ENCODE measurements around the gene CCDC170. TPM values are rescaled to one million over a fixed set of nuclear protein-coding genes. Genes with fewer than 3 reads are reported as not detected.

CCDC170 gene
- total RNA-seq, 6 donors from 2014 or later, result 1.7 to 28.3 (median 5.2) TPM

- Histone ChIP-seq H3K27ac (peak overlapping the region in 2 of 4 donors; percentile 15 to 49), H3K36me3 (no peaks in the 10 kb centered on the region), H3K4me1 (peaks cover 13 to 21% (median 14%) of the 10 kb centered on the region in 4 donors), H3K9me3 (no peaks in the 10 kb centered on the region), H3K27me3 (peaks cover 0 to 7% (median 3%) of the 10 kb centered on the region in 4 donors), H3K4me3 (no peak overlapping the region)
- TF ChIP-seq POLR2AphosphoS5 (IDR thresholded peaks at IDR 0.05), result no peak
- no peak for TF ChIP-seq EP300 (IDR thresholded peaks at IDR 0.05)
- TF ChIP-seq, protein P1, sequence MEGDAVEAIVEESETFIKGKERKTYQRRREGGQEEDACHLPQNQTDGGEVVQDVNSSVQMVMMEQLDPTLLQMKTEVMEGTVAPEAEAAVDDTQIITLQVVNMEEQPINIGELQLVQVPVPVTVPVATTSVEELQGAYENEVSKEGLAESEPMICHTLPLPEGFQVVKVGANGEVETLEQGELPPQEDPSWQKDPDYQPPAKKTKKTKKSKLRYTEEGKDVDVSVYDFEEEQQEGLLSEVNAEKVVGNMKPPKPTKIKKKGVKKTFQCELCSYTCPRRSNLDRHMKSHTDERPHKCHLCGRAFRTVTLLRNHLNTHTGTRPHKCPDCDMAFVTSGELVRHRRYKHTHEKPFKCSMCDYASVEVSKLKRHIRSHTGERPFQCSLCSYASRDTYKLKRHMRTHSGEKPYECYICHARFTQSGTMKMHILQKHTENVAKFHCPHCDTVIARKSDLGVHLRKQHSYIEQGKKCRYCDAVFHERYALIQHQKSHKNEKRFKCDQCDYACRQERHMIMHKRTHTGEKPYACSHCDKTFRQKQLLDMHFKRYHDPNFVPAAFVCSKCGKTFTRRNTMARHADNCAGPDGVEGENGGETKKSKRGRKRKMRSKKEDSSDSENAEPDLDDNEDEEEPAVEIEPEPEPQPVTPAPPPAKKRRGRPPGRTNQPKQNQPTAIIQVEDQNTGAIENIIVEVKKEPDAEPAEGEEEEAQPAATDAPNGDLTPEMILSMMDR (IDR thresholded peaks at IDR 0.05), result no peak
- no peak for TF ChIP-seq POLR2A (IDR thresholded peaks at IDR 0.05)
- peak in 1 of 2 donors; percentile 2 for ATAC-seq (ENCODE audit: low FRiP score in 2 of 2)
- DNase-seq, result no peak
Measured at GRCh38 chr6:151497905-151498304, 4.1 kb downstream of the CCDC170 start.

- H3K4me1 ChIP-seq, result peaks cover 13 to 18% (median 14%) of the 10 kb centered on the region in 4 donors
- DNase-seq (no peak), ATAC-seq (ENCODE audit: low FRiP score in 2 of 2) (peak in 1 of 2 donors; percentile 35)
- WGBS, 2 donors, result 42 to 61% methylated on average over 1 of the region's 1 CpG
- no peak for TF ChIP-seq POLR2A (IDR thresholded peaks at IDR 0.05)
- TF ChIP-seq POLR2AphosphoS5 (IDR thresholded peaks at IDR 0.05), result peak in 1 of 2 donors; percentile 23
- H3K27ac ChIP-seq, result peak overlapping the region in 3 of 4 donors; percentile 15 to 31 (median 26)
- H3K27me3 ChIP-seq, result peaks cover 0 to 7% (median 3%) of the 10 kb centered on the region in 4 donors
- H3K9me3 ChIP-seq, result no peaks in the 10 kb centered on the region
- no peak overlapping the region for H3K4me3 ChIP-seq
- H3K36me3 ChIP-seq, result no peaks in the 10 kb centered on the region
Measured at GRCh38 chr6:151498327-151498726, 4.5 kb downstream of the CCDC170 start.

- WGBS, 2 donors, result 51 to 54% methylated on average over 5 of the region's 5 CpGs
- Histone ChIP-seq H3K4me3 (no peak overlapping the region), H3K36me3 (no peaks in the 10 kb centered on the region), H3K27me3 (no peaks in the 10 kb centered on the region), H3K4me1 (peaks cover 5 to 8% (median 6%) of the 10 kb centered on the region in 4 donors), H3K9me3 (no peaks in the 10 kb centered on the region), H3K27ac (no peak overlapping the region)
- ATAC-seq (ENCODE audit: low FRiP score in 2 of 2) (no peak), DNase-seq (no peak)
- TF ChIP-seq POLR2AphosphoS5 (IDR thresholded peaks at IDR 0.05), result no peak
Measured at GRCh38 chr6:151499551-151499950, 5.7 kb downstream of the CCDC170 start.

GRCh38 chr6:151501511-151502136, 7.8 kb downstream of the CCDC170 start:
- no peak for ATAC-seq (ENCODE audit: low FRiP score in 2 of 2)
- H3K27me3 ChIP-seq, result no peaks in the 10 kb centered on the region
- WGBS, 2 donors, result 78 to 82% methylated on average over 1 of the region's 1 CpG

GRCh38 chr6:151502499-151502898, 8.7 kb downstream of the CCDC170 start:
- H3K36me3 ChIP-seq, result no peaks in the 10 kb centered on the region
- H3K27ac ChIP-seq, result peak overlapping the region in 2 of 4 donors; percentile 21 to 28
- no peaks in the 10 kb centered on the region for H3K27me3 ChIP-seq
- peaks cover 0 to 8% (median 1%) of the 10 kb centered on the region in 4 donors for H3K4me1 ChIP-seq
- no peaks in the 10 kb centered on the region for H3K9me3 ChIP-seq
- H3K4me3 ChIP-seq, result no peak overlapping the region
- DNase-seq, result no peak
- ATAC-seq (ENCODE audit: low FRiP score in 2 of 2), result peak in 1 of 2 donors; percentile 69
- 89 to 94% methylated on average over 4 of the region's 4 CpGs for WGBS, 2 donors
- TF ChIP-seq, protein P1 (IDR thresholded peaks at IDR 0.05), result no peak
- TF ChIP-seq EP300 (IDR thresholded peaks at IDR 0.05) (no peak), POLR2A (IDR thresholded peaks at IDR 0.05) (no peak), POLR2AphosphoS5 (IDR thresholded peaks at IDR 0.05) (no peak)

More at GRCh38 chr6:151501511-151502136, 7.8 kb downstream of the CCDC170 start:
- peak overlapping the region in 2 of 4 donors; percentile 9 to 31 for H3K27ac ChIP-seq
- no peaks in the 10 kb centered on the region for H3K9me3 ChIP-seq
- peaks cover 0 to 8% (median 1%) of the 10 kb centered on the region in 4 donors for H3K4me1 ChIP-seq
- no peak for DNase-seq
- no peak for TF ChIP-seq POLR2AphosphoS5 (IDR thresholded peaks at IDR 0.05)
- TF ChIP-seq, protein P1 (IDR thresholded peaks at IDR 0.05), result no peak
- no peak overlapping the region for H3K4me3 ChIP-seq
- H3K36me3 ChIP-seq, result no peaks in the 10 kb centered on the region

DNA sequence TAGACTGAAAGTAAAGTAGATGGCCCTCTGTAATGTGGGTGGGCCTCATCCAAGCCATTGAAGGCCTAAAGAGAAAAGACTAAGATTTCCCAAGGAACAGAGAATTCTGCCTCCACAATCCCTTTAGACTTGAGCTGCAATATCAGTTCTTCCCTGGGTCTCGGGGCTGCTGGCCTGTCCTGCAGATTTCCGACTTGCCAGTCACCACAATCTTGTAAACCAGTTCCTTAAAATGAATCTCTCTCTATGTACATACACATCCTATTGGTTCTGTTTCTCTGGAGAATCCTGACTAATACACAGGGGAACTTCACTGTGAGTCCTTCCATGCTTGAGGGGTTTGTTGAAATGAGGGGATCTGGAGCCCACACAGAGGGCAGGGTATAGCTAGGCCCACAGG, 12.9 kb downstream of the CCDC170 start:
- DNase-seq (peak in 1 of 2 donors; percentile 31), ATAC-seq (ENCODE audit: low FRiP score in 2 of 2) (peak in 1 of 2 donors; percentile 42)
- no peak overlapping the region for H3K4me3 ChIP-seq
- no peaks in the 10 kb centered on the region for H3K27me3 ChIP-seq
- TF ChIP-seq EP300 (IDR thresholded peaks at IDR 0.05), result no peak
- no peak for TF ChIP-seq POLR2A (IDR thresholded peaks at IDR 0.05)
- TF ChIP-seq POLR2AphosphoS5 (IDR thresholded peaks at IDR 0.05), result no peak
- TF ChIP-seq, protein P1 (IDR thresholded peaks at IDR 0.05), result no peak
- no peaks in the 10 kb centered on the region for H3K36me3 ChIP-seq
- H3K9me3 ChIP-seq, result no peaks in the 10 kb centered on the region
- H3K4me1 ChIP-seq, result no peaks in the 10 kb centered on the region
- WGBS, 2 donors, result 88% methylated on average over 2 of the region's 2 CpGs
- no peak overlapping the region for H3K27ac ChIP-seq

Data from upper lobe of left lung (tissue), 6 donors.